PC-3 (cell line): ENCODE results near the gene MAST2. TPM values are rescaled to one million over a fixed set of nuclear protein-coding genes. Genes with fewer than 3 reads are reported as not detected.

Experiments used
- ATAC-seq: fragments of 200-7000 bp; cut with Tn5 transposase; 2 replicates; pipeline ENCODE4 v1.9.1; 2020; ENCODE audit warnings: mild to moderate bottlenecking, moderate library complexity
- BruUV-seq: library from RNA; stranded (reverse); fragments of 400-500 nt; replicated peaks from 2 replicates; lab custom pipeline; 2021; lab: Mats Ljungman, UMichigan
- CTCF ChIA-PET: fragments of 300-600 bp; sonication (Branson Sonifier 250); formaldehyde crosslinking; loops from one replicate; lab custom pipeline; 2022; ENCODE audit warnings: antibody characterized with exemption; lab: Charles Lee
- POLR2A ChIA-PET: fragments of 300-600 bp; sonication (Branson Sonifier 250); formaldehyde crosslinking; loops from one replicate; lab custom pipeline; 2022; ENCODE audit warnings: antibody characterized with exemption; ENCODE audit not compliant: unreplicated experiment; lab: Charles Lee
- DNase-seq: peaks from one replicate; pipeline ENCODE4 v3.0.0-alpha.2; 2015
- H2AFZ ChIP-seq: fragments of 300-600 bp; sonication (generic); 2 replicates; pipeline ENCODE4 v1.6.0; 2016; ENCODE audit warnings: antibody characterized with exemption, low read length
- H3F3A ChIP-seq: fragments of 300-600 bp; sonication (generic); one replicate; pipeline ENCODE4 v1.6.0; 2017; ENCODE audit warnings: antibody characterized with exemption, low read length, control low read depth, mild to moderate bottlenecking; ENCODE audit not compliant: unreplicated experiment
- H3K27ac ChIP-seq: fragments of 300-600 bp; sonication (generic); 2 replicates; pipeline ENCODE4 v1.5.1; 2016; ENCODE audit warnings: mild to moderate bottlenecking, low read length
- H3K27me3 ChIP-seq: fragments of 300-600 bp; sonication (generic); 2 replicates; pipeline ENCODE4 v1.6.1; 2016; ENCODE audit warnings: low read length, mixed read lengths
- H3K36me3 ChIP-seq: fragments of 300-600 bp; sonication (generic); 2 replicates; pipeline ENCODE4 v1.6.1; 2016; ENCODE audit warnings: low read depth, mixed run types, low read length, mixed read lengths
- H3K4me1 ChIP-seq: fragments of 300-600 bp; sonication (generic); 2 replicates; pipeline ENCODE4 v1.5.1; 2016; ENCODE audit warnings: low read length; ENCODE audit not compliant: insufficient read depth
- H3K4me2 ChIP-seq: fragments of 300-600 bp; sonication (generic); 2 replicates; pipeline ENCODE4 v1.6.0; 2016; ENCODE audit warnings: low read length
- H3K4me3 ChIP-seq: fragments of 300-600 bp; sonication (generic); 2 replicates; pipeline ENCODE4 v1.5.1; 2016; ENCODE audit warnings: mild to moderate bottlenecking, low read length, mixed read lengths
- H3K79me2 ChIP-seq: fragments of 300-600 bp; sonication (generic); 2 replicates; pipeline ENCODE4 v1.6.1; 2017; ENCODE audit warnings: low read length, mixed read lengths
- H3K9ac ChIP-seq: fragments of 300-600 bp; sonication (generic); 2 replicates; pipeline ENCODE4 v1.6.0; 2016; ENCODE audit warnings: mild to moderate bottlenecking, low read length
- H3K9me2 ChIP-seq: fragments of 300-600 bp; sonication (generic); replicated peaks from 2 replicates; pipeline ENCODE4 v1.6.1; 2016; ENCODE audit warnings: mixed run types, low read length, mixed read lengths
- H3K9me3 ChIP-seq: fragments of 300-600 bp; sonication (generic); 2 replicates; pipeline ENCODE4 v1.6.1; 2016; ENCODE audit warnings: low read length, mixed read lengths
- H4K20me1 ChIP-seq: fragments of 300-600 bp; sonication (generic); 2 replicates; pipeline ENCODE4 v1.6.1; 2016; ENCODE audit warnings: low read length, mixed read lengths
- CTCF ChIP-seq: fragments of 300-600 bp; sonication (generic); conservative IDR thresholded peaks from 2 replicates; pipeline ENCODE4 v1.5.1; 2017; ENCODE audit warnings: antibody characterized with exemption, low read depth, mild to moderate bottlenecking, low read length
- EZH2 ChIP-seq: fragments of 300-600 bp; sonication (generic); IDR thresholded peaks from one replicate; pipeline ENCODE4 v1.6.1; 2017; ENCODE audit warnings: antibody characterized with exemption, mild to moderate bottlenecking, low read length; ENCODE audit not compliant: unreplicated experiment
- EZH2phosphoT487 ChIP-seq: fragments of 300-600 bp; sonication (generic); IDR thresholded peaks from 2 replicates; pipeline ENCODE4 v1.6.1; 2018; ENCODE audit warnings: mild to moderate bottlenecking, antibody characterized with exemption, low read length, borderline replicate concordance
- intact Hi-C: fragments of 100-400 bp; cut with micrococcal nuclease; formaldehyde crosslinking; loops from 2 replicates; pipeline ENCODE4 v1.9.0; 2023
- total RNA-seq: library from RNA; depleted of rRNA; stranded (reverse); fragments of >200 nt; gene quantifications from 2 replicates; pipeline ENCODE4 v1.2.3, GENCODE V29; 2014

MAST2 gene
- total RNA-seq, 1 experiment from 2014 or later: 29.3 TPM

GRCh38 chr1:45814776-45815175 is 11.4 kb downstream of the MAST2 start:
- BruUV-seq: no TSS peak
- H3K36me3 ChIP-seq: peaks cover 5% of the 10 kb centered on the region; the same call in 1 of the 2 replicates
- H3K27me3 ChIP-seq: no peaks in the 10 kb centered on the region
- H3K9ac ChIP-seq: no peak overlapping the region
- TF ChIP-seq CTCF (no peak), EZH2 (no peak), EZH2phosphoT487 (no peak)
- no peak overlapping the region for H2AFZ ChIP-seq
- ChIA-PET POLR2A (interaction anchor here (0.6 kb wide), 1 partner anchor 9 kb away, joined by 4 read pairs; no protein-coding TSS in a partner anchor), CTCF (no interaction called here)
- H3K4me1 ChIP-seq: peaks cover 11% of the 10 kb centered on the region
- ATAC-seq (no peak), DNase-seq (no peak)
- no peaks in the 10 kb centered on the region for H3F3A ChIP-seq
- no peak overlapping the region for H3K4me2 ChIP-seq
- H3K27ac ChIP-seq: no peak overlapping the region
- intact Hi-C loops: no loop called here
- no peaks in the 10 kb centered on the region for H3K9me2 ChIP-seq
- no peaks in the 10 kb centered on the region for H3K9me3 ChIP-seq
- H3K4me3 ChIP-seq: no peak overlapping the region
- H4K20me1 ChIP-seq: no peaks in the 10 kb centered on the region
- H3K79me2 ChIP-seq: peaks cover 25% of the 10 kb centered on the region

GRCh38 chr1:45815667-45816458 is 12.5 kb downstream of the MAST2 start:
- peaks cover 28% of the 10 kb centered on the region for H3K79me2 ChIP-seq
- ATAC-seq: peak; percentile 76
- POLR2A ChIA-PET: no interaction called here

GRCh38 chr1:45820173-45820572 is 16.8 kb downstream of the MAST2 start:
- intact Hi-C loops: no loop called here
- H3K4me2 ChIP-seq: no peak overlapping the region
- BruUV-seq: no TSS peak
- ChIA-PET CTCF (no interaction called here), POLR2A (no interaction called here)
- TF ChIP-seq EZH2: no peak
- no peak for TF ChIP-seq EZH2phosphoT487
- TF ChIP-seq CTCF: no peak
- H3K27me3 ChIP-seq: no peaks in the 10 kb centered on the region
- H3K36me3 ChIP-seq: peaks cover 7% of the 10 kb centered on the region
- DNase-seq (no peak), ATAC-seq (no peak)
- H3K27ac ChIP-seq: no peak overlapping the region
- H2AFZ ChIP-seq: no peak overlapping the region
- H3K9me2 ChIP-seq: no peaks in the 10 kb centered on the region
- no peak overlapping the region for H3K9ac ChIP-seq
- H3K4me1 ChIP-seq: peaks cover 9% of the 10 kb centered on the region
- H3K9me3 ChIP-seq: no peaks in the 10 kb centered on the region
- no peak overlapping the region for H3K4me3 ChIP-seq
- H3K79me2 ChIP-seq: peaks cover 55% of the 10 kb centered on the region
- no peaks in the 10 kb centered on the region for H3F3A ChIP-seq
- no peaks in the 10 kb centered on the region for H4K20me1 ChIP-seq

More at GRCh38 chr1:45815667-45816458, 12.5 kb downstream of the MAST2 start:
- DNase-seq: peak; percentile 71
- Histone ChIP-seq H3K4me3 (no peak overlapping the region), H3K36me3 (peaks cover 6% of the 10 kb centered on the region; the same call in 1 of the 2 replicates), H3K9me3 (no peaks in the 10 kb centered on the region), H3F3A (no peaks in the 10 kb centered on the region), H3K4me1 (peaks cover 9% of the 10 kb centered on the region), H3K27me3 (no peaks in the 10 kb centered on the region), H3K9ac (no peak overlapping the region), H2AFZ (no peak overlapping the region), H3K27ac (no peak overlapping the region), H3K4me2 (no peak overlapping the region), H4K20me1 (no peaks in the 10 kb centered on the region), H3K9me2 (no peaks in the 10 kb centered on the region)
- TF ChIP-seq EZH2 (no peak), EZH2phosphoT487 (no peak)
- BruUV-seq: no TSS peak
- intact Hi-C loops: no loop called here
- CTCF ChIA-PET: no interaction called here
